Limb (tissue), 2 donors: ENCODE results near the gene MAP4K4.

Experiments used
- DNase-seq, 2 donors: peaks; one replicate each; pipeline ENCODE4 v3.0.0-alpha.2; 2016; ENCODE audit errors: extremely low spot score in 2 of 2

MAP4K4 gene

GRCh38 chr2:101692766-101693165, 4.7 kb upstream of the MAP4K4 start:
- no peak for DNase-seq

- no peak for DNase-seq
Observed at GRCh38 chr2:101693991-101694588, 3.4 kb upstream of the MAP4K4 start.

- DNase-seq = peak in 1 of 2 donors; percentile 12
Observed at GRCh38 chr2:101696272-101697123, 1.0 kb upstream of the MAP4K4 start.

GRCh38 chr2:101698014-101698843, 722 bp downstream of the MAP4K4 start:
- DNase-seq = peak in 1 of 2 donors; percentile 63

- peak; percentile 21 to 33 for DNase-seq
Observed at GRCh38 chr2:101698844-101699754, 1.6 kb downstream of the MAP4K4 start.

- peak in 1 of 2 donors; percentile 24 for DNase-seq
Observed at GRCh38 chr2:101699755-101700461, 2.4 kb downstream of the MAP4K4 start.

- DNase-seq = no peak
Observed at GRCh38 chr2:101704046-101704466, 6.5 kb downstream of the MAP4K4 start.

- DNase-seq = peak in 1 of 2 donors; percentile 37
Observed at GRCh38 chr2:101704816-101705578, 7.5 kb downstream of the MAP4K4 start.

GRCh38 chr2:101706121-101706818, 8.8 kb downstream of the MAP4K4 start:
- DNase-seq = no peak

- DNase-seq = no peak
Observed at GRCh38 chr2:101706819-101707177, 9.3 kb downstream of the MAP4K4 start.

- no peak for DNase-seq
Observed at GRCh38 chr2:101710036-101710435, 12.5 kb downstream of the MAP4K4 start.

- DNase-seq = no peak
Observed at GRCh38 chr2:101710471-101711318, 13.2 kb downstream of the MAP4K4 start.

GRCh38 chr2:101714118-101714517, 16.6 kb downstream of the MAP4K4 start:
- DNase-seq = no peak

- no peak for DNase-seq
Observed at GRCh38 chr2:101717071-101717845, 19.8 kb downstream of the MAP4K4 start.

- no peak for DNase-seq
Observed at GRCh38 chr2:101718479-101718878, 21.0 kb downstream of the MAP4K4 start.

GRCh38 chr2:101718993-101719571, 21.6 kb downstream of the MAP4K4 start:
- DNase-seq = no peak

- no peak for DNase-seq
Observed at GRCh38 chr2:101720732-101721131, 23.2 kb downstream of the MAP4K4 start.
